Astrocyte of the hippocampus (primary cell): ENCODE results near the gene CDC123.
"Not testable (repeated sequence)": the region's sequence is repeated elsewhere in the genome, so short reads cannot be mapped to it uniquely, and the experiment has no call there.

Experiments
- DNase-seq: peaks from one replicate; pipeline ENCODE4 v3.0.0; 2011; ENCODE audit warnings: low read depth, low spot score

CDC123 gene

GRCh38 chr10:12235116-12235694, 39.2 kb downstream of the CDC123 start:
- DNase-seq, result no peak

GRCh38 chr10:12235796-12236195, 39.8 kb downstream of the CDC123 start:
- peak; percentile 48 for DNase-seq

DNA sequence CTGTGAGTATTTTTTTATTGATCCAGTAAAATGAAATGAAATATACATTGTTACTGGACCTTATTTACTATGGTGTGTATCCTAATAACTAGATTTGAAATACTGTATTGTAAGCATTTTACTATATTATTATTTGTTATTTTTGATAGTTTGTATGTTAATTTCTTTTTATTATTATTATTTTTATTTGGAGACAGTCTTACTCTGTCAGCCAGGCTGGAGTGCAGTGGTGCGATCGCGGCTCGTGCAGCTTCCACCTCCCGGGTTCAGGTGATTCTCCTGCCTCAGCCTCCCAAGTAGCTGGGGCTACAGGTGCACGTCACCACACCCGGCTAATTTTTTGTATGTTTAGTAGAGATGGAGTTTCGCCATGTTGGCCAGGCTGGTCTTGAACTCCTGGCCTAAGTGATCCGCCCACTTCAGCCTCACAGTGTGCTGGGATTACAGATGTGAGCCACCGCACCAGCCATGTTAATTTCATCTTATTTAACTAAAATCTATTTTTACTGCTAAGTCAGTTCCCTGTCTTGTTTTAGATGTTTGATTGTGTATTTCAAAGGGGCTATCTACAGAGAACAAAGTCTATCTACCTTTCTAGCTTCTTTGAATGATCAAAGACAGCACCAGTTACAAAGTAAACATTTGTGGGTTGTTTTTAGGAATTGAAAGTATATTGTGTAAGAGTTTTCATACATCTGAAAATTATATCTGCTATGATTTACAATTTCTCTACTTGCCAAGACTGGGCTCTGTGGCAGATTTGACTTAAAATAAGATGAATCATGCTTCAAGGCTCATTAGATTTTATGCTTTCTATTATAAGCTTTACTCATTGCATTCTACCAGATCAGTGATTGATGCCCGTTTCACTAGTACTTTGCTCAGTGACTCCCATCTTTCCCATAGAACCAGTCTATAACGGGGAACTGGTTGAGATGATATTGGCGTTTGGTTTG, 41.6 kb downstream of the CDC123 start:
- DNase-seq, result no peak

GRCh38 chr10:12238821-12239220, 42.8 kb downstream of the CDC123 start:
- no peak for DNase-seq

- DNase-seq, result no peak
Observed at GRCh38 chr10:12241810-12242529, 46.0 kb downstream of the CDC123 start.

- DNase-seq, result no peak
Observed at GRCh38 chr10:12243864-12244620, 48.1 kb downstream of the CDC123 start.

- no peak for DNase-seq
Observed at GRCh38 chr10:12250181-12250580, 54.2 kb downstream of the CDC123 start.

DNA sequence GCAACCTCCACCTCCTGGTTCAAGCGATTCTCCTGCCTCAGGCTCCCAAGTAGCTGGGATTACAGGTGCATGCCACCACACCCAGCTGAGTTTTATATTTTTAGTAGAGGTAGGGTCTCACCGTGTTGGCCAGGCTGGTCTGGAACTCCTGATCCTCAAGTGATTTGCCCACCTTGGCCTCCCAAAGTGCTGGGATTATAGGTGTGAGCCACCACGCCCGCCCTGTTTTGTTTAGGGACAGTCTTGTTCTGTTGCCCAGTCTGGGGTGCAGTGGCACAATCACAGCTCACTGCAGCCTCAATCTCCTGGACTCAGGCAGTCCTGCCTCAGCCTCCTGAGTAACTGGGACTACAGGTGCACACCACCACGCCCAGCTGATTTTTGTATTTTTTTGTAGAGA, 54.7 kb downstream of the CDC123 start:
- not testable (repeated sequence) for DNase-seq

DNA sequence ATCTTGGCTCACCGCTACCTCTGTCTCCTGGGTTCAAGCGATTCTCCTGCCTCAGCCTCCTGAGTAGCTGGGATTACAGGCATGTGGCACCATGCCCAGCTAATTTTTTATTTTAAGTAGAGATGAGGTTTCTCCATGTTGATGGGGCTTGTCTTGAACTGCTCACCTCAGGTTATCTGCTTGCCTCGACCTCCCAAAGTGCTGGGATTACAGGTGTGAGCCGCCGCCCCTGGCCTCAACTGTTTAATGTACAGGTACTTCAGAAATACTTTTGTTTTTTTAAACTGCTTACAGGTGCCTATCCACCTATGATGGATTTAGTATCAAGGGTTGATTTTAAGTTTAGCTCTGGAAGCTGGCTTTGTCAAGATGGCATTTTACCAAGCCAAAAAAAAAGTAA, 55.6 kb downstream of the CDC123 start:
- no peak for DNase-seq

- DNase-seq, result peak; percentile 30
Observed at GRCh38 chr10:12252882-12253546, 57.0 kb downstream of the CDC123 start.

GRCh38 chr10:12255048-12255447, 59.1 kb downstream of the CDC123 start:
- DNase-seq, result no peak

DNA sequence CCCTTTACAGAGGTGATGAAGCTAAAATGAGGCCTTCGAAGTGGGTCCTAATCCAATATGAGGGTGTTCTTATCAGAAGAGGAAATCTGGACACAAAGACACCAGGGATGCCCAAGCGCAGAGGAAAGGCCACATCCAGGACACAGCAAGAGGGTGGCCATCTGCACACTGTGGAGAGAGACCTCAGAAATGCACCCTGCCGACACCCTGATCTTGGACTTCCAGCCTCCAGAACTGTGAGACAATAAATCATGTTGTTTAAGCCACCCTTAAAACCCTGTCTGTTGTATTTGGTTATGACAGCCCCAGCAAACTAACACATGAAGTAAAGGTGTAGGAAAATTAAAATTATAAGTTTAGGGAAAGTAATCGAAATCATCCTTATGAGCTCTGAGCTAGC, 64.0 kb downstream of the CDC123 start:
- DNase-seq, result no peak

GRCh38 chr10:12262278-12262981, 66.4 kb downstream of the CDC123 start:
- no peak for DNase-seq

- peak; percentile 91 for DNase-seq
Observed at GRCh38 chr10:12264204-12264940, 68.4 kb downstream of the CDC123 start.

GRCh38 chr10:12269056-12269455, 73.1 kb downstream of the CDC123 start:
- no peak for DNase-seq

- no peak for DNase-seq
Observed at GRCh38 chr10:12271210-12271540, 75.2 kb downstream of the CDC123 start.

GRCh38 chr10:12277862-12278261, 81.9 kb downstream of the CDC123 start:
- not testable (repeated sequence) for DNase-seq

GRCh38 chr10:12279281-12279680, 83.3 kb downstream of the CDC123 start:
- DNase-seq, result no peak

DNA sequence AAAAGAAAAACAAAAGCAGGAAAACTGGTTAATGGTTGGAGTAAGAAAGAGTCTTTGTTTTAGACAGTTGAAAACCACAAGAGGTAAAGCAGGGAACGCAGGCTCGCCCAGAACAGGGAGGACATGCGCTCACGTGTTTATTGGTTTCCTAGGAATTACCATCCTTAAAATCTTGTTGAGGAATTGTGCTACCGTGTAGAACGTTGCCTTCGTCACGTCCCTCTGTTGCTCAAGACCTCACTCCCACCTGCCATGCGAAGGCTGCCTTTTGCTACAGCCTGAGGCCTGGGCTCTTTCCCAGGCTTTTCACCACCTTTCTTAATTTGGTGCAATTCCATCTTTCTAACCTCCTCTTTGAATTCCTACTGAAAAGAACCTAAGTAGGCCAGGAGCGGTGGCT, 91.8 kb downstream of the CDC123 start:
- DNase-seq, result no peak

DNA sequence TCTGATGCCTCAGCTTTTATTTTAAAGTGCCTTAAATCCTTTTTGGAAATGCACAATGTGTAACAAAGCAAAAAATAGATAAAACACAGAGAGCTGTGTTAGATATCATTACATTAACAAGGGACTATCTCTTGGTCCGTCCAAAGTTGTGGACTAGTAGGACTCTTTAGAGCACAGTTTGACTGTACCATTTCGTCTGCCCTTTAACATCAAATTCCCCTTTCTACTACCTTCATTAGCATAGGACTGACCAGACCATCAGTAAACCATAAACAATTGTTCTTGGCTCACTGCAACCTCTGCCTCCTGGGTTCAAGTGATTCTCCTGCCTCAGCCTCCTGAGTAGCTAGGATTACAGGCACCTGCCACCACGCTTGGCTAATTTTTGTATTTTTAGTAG, 101.8 kb downstream of the CDC123 start:
- DNase-seq, result not testable (repeated sequence)
